ENCODE results near the gene KCMF1. TPM values are rescaled to one million over a fixed set of nuclear protein-coding genes. Genes with fewer than 3 reads are reported as not detected.

Gene KCMF1
- total and polyA plus RNA-seq, 4 donors: 10.5 to 45.4 (median 23.1) TPM

DNA sequence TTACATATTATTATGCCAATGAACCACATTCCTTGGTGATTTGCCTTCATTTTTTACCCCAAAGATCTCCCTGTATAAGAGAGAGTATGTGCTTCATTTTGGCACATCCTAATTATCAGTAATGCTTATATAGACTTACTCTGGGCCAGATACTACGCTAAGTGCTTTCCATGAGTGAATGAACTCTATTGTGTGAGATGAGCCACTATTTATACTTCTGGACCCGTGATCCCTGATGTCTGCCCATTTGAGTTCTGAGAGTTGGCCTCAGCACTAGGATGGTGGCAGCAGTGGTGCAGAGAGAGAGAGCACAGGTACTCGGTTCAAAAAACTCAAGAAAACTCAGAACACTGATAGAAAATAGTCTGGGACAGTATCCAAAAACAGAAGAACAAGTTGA lies 17.4 kb upstream of the KCMF1 start:
- Histone ChIP-seq H3K27ac (ENCODE audit: low read depth in 1 of 2, low read length in 2 of 2) (no peak overlapping the region), H3K9me3 (ENCODE audit: control insufficient read depth in 4 of 4, low read length in 3 of 4) (no peaks in the 10 kb centered on the region), H3K4me3 (ENCODE audit: low read depth in 1 of 3, low read length in 3 of 3) (no peak overlapping the region), H3K36me3 (ENCODE audit: control insufficient read depth in 4 of 4, insufficient read depth in 3 of 4, low read depth in 1 of 4, low read length in 3 of 4) (no peaks in the 10 kb centered on the region), H3K4me1 (ENCODE audit: control insufficient read depth in 4 of 4, insufficient read depth in 4 of 4, low read length in 3 of 4) (no peaks in the 10 kb centered on the region), H3K9ac (ENCODE audit: low read depth in 1 of 2, low read length in 2 of 2) (no peak overlapping the region), H3K27me3 (ENCODE audit: control insufficient read depth in 4 of 4, insufficient read depth in 4 of 4, low read length in 3 of 4) (no peaks in the 10 kb centered on the region)
- DNase-seq (ENCODE audit: low spot score): no peak
- whole genome bisulfite sequencing: 89% methylated on average over 3 of the region's 3 CpGs
- TF ChIP-seq, protein P1, sequence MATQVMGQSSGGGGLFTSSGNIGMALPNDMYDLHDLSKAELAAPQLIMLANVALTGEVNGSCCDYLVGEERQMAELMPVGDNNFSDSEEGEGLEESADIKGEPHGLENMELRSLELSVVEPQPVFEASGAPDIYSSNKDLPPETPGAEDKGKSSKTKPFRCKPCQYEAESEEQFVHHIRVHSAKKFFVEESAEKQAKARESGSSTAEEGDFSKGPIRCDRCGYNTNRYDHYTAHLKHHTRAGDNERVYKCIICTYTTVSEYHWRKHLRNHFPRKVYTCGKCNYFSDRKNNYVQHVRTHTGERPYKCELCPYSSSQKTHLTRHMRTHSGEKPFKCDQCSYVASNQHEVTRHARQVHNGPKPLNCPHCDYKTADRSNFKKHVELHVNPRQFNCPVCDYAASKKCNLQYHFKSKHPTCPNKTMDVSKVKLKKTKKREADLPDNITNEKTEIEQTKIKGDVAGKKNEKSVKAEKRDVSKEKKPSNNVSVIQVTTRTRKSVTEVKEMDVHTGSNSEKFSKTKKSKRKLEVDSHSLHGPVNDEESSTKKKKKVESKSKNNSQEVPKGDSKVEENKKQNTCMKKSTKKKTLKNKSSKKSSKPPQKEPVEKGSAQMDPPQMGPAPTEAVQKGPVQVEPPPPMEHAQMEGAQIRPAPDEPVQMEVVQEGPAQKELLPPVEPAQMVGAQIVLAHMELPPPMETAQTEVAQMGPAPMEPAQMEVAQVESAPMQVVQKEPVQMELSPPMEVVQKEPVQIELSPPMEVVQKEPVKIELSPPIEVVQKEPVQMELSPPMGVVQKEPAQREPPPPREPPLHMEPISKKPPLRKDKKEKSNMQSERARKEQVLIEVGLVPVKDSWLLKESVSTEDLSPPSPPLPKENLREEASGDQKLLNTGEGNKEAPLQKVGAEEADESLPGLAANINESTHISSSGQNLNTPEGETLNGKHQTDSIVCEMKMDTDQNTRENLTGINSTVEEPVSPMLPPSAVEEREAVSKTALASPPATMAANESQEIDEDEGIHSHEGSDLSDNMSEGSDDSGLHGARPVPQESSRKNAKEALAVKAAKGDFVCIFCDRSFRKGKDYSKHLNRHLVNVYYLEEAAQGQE (IDR thresholded peaks at IDR 0.05): no peak
- TF ChIP-seq GABPA (IDR thresholded peaks at IDR 0.05 in 1 of 2, conservative IDR thresholded peaks at IDR 0.05 in 1 of 2): no peak
- TF ChIP-seq RXRA (IDR thresholded peaks at IDR 0.05): no peak
- TF ChIP-seq, protein P2, sequence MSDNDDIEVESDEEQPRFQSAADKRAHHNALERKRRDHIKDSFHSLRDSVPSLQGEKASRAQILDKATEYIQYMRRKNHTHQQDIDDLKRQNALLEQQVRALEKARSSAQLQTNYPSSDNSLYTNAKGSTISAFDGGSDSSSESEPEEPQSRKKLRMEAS (IDR thresholded peaks at IDR 0.05): no peak
- TF ChIP-seq NR2F2 (IDR thresholded peaks at IDR 0.05): no peak
- no peak for TF ChIP-seq EGR1 (IDR thresholded peaks at IDR 0.05; ENCODE audit: low read depth in 2 of 2)
- TF ChIP-seq, protein P3, sequence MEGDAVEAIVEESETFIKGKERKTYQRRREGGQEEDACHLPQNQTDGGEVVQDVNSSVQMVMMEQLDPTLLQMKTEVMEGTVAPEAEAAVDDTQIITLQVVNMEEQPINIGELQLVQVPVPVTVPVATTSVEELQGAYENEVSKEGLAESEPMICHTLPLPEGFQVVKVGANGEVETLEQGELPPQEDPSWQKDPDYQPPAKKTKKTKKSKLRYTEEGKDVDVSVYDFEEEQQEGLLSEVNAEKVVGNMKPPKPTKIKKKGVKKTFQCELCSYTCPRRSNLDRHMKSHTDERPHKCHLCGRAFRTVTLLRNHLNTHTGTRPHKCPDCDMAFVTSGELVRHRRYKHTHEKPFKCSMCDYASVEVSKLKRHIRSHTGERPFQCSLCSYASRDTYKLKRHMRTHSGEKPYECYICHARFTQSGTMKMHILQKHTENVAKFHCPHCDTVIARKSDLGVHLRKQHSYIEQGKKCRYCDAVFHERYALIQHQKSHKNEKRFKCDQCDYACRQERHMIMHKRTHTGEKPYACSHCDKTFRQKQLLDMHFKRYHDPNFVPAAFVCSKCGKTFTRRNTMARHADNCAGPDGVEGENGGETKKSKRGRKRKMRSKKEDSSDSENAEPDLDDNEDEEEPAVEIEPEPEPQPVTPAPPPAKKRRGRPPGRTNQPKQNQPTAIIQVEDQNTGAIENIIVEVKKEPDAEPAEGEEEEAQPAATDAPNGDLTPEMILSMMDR (IDR thresholded peaks at IDR 0.05; ENCODE audit: low read depth, low read length, missing input control): no peak
- TF ChIP-seq TAF1 (conservative IDR thresholded peaks at IDR 0.05): no peak
- TF ChIP-seq, protein P4, sequence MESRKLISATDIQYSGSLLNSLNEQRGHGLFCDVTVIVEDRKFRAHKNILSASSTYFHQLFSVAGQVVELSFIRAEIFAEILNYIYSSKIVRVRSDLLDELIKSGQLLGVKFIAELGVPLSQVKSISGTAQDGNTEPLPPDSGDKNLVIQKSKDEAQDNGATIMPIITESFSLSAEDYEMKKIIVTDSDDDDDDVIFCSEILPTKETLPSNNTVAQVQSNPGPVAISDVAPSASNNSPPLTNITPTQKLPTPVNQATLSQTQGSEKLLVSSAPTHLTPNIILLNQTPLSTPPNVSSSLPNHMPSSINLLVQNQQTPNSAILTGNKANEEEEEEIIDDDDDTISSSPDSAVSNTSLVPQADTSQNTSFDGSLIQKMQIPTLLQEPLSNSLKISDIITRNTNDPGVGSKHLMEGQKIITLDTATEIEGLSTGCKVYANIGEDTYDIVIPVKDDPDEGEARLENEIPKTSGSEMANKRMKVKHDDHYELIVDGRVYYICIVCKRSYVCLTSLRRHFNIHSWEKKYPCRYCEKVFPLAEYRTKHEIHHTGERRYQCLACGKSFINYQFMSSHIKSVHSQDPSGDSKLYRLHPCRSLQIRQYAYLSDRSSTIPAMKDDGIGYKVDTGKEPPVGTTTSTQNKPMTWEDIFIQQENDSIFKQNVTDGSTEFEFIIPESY (IDR thresholded peaks at IDR 0.05): no peak
- no peak for TF ChIP-seq RAD21 (IDR thresholded peaks at IDR 0.05)
- TF ChIP-seq YY1 (IDR thresholded peaks at IDR 0.05): no peak

DNA sequence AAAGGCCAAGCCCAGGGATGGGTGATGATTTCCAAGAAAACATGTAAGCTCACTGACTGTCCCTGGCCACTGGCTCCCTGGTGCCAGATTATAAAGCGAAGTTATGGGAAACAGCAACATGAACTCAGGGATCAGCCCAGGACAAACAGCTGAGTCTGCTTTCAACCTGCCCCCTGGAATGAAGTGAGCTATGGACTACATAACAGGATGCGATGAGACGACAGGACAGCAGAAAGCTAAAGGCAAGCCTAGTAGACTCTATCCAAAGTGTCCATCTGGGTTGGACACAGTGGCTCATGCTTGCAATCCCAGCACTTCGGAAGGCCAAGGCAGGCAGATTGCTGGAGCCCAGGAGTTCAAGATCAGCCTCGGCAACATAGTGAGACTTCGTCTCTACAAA lies 16.6 kb upstream of the KCMF1 start:
- no peak overlapping the region for H3K4me3 ChIP-seq (ENCODE audit: low read depth in 1 of 3, low read length in 3 of 3)
- no peaks in the 10 kb centered on the region for H3K4me1 ChIP-seq (ENCODE audit: control insufficient read depth in 4 of 4, insufficient read depth in 4 of 4, low read length in 3 of 4)
- WGBS: 97% methylated on average over 6 of the region's 6 CpGs
- no peaks in the 10 kb centered on the region for H3K36me3 ChIP-seq (ENCODE audit: control insufficient read depth in 4 of 4, insufficient read depth in 3 of 4, low read depth in 1 of 4, low read length in 3 of 4)
- H3K9ac ChIP-seq (ENCODE audit: low read depth in 1 of 2, low read length in 2 of 2): no peak overlapping the region
- DNase-seq (ENCODE audit: low spot score): no peak
- no peaks in the 10 kb centered on the region for H3K27me3 ChIP-seq (ENCODE audit: control insufficient read depth in 4 of 4, insufficient read depth in 4 of 4, low read length in 3 of 4)
- TF ChIP-seq RAD21 (IDR thresholded peaks at IDR 0.05): no peak
- TF ChIP-seq YY1 (IDR thresholded peaks at IDR 0.05): no peak
- TF ChIP-seq EGR1 (IDR thresholded peaks at IDR 0.05; ENCODE audit: low read depth in 2 of 2): no peak
- no peak for TF ChIP-seq RXRA (IDR thresholded peaks at IDR 0.05)
- TF ChIP-seq FOXA1 (IDR thresholded peaks at IDR 0.05): no peak
- H3K9me3 ChIP-seq (ENCODE audit: control insufficient read depth in 4 of 4, low read length in 3 of 4): no peaks in the 10 kb centered on the region
- H3K27ac ChIP-seq (ENCODE audit: low read depth in 1 of 2, low read length in 2 of 2): no peak overlapping the region
